Keratinocyte (primary cell): ENCODE data around the gene SLK.

Experiments
- CTCF ChIP-seq, 3 experiments: IDR thresholded peaks in 1 of 3; conservative IDR thresholded peaks in 1 of 3; optimal IDR thresholded peaks in 1 of 3; 2 replicates in 2 of 3; 3 replicates in 1 of 3; pipeline versions ENCODE3 to v1.5.1; 2011; ENCODE audit warnings: low read length in 3 of 3, mild to moderate bottlenecking in 3 of 3, moderate library complexity in 2 of 3, control low read depth in 1 of 3, inconsistent platforms in 1 of 3; ENCODE audit not compliant: insufficient read depth in 2 of 3; ENCODE audit errors: extremely low read depth in 1 of 3
- EZH2 ChIP-seq: IDR thresholded peaks from one replicate; pipeline ENCODE4 v1.6.1; 2012; ENCODE audit warnings: inconsistent platforms, mild to moderate bottlenecking, low read length, moderate library complexity

DNA sequence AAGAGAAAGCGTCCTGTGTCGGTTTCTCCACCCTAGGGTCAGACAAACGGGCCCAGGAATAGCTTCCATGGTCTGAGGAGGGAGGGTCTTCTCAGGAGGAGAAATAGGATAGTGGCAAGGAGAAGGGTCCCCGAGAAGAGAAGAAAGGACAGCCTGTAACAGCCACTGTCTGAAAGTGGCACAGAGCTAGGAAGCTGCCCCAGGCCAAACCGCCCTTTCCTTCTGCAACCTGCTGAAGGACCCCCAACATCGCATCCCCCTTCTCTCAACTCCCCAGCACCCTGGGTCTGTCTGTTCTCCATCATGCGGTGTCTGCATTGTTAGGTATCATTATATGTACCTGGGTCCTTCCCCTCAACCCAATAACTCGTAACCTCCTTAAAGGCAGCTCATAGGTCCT lies 71.6 kb downstream of the SLK start:
- TF ChIP-seq CTCF (optimal IDR thresholded peaks at IDR 0.05 in 1 of 3, IDR thresholded peaks at IDR 0.05 in 1 of 3, conservative IDR thresholded peaks at IDR 0.05 in 1 of 3; ENCODE audit: extremely low read depth in 1 of 3, insufficient read depth in 2 of 3, low read length in 3 of 3) (no peak), EZH2 (no peak)
